ENCODE measurements around the gene UTY.

DNA sequence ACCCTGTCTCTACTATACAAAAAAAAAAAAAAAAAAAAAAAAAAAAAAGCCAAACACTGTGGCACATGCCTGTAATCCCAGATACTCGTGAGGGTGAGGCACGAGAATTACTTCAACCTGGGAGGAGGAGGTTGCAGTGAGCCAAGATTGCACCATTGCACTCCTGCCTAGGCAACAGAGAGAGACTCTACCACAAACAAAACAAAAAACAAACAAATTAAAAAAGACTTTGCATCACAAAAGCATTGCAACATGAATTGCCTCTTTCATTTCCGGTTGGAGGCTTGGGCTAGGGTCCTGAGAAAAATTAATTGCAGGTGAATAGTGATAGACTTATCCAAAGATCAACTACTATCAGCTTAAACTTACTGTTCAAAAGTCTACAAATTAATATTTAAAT, 180.4 kb downstream of the UTY start:
- TF ChIP-seq RAD21 (IDR thresholded peaks at IDR 0.05 in 1 of 2, conservative IDR thresholded peaks at IDR 0.05 in 1 of 2; ENCODE audit: low read depth in 2 of 2, low read length in 2 of 2) (no peak), POLR2A (IDR thresholded peaks at IDR 0.05; ENCODE audit: control extremely low read depth in 1 of 2, low read depth in 2 of 2, low read length in 2 of 2) (no peak), POLR2AphosphoS5 (IDR thresholded peaks at IDR 0.05; ENCODE audit: low read depth, low read length) (no peak), TCF12 (IDR thresholded peaks at IDR 0.05; ENCODE audit: low read depth, low read length) (no peak), EP300 (IDR thresholded peaks at IDR 0.05; ENCODE audit: borderline replicate concordance in 1 of 2, low read depth in 2 of 2, low read length in 2 of 2) (no peak), EZH2 (IDR thresholded peaks at IDR 0.05; ENCODE audit: low read depth, low read length, severe bottlenecking) (no peak), SRF (IDR thresholded peaks at IDR 0.05; ENCODE audit: low read depth, low read length) (no peak), HDAC6 (IDR thresholded peaks at IDR 0.05; ENCODE audit: low read depth, low read length) (no peak)
- TF ChIP-seq, protein P1, sequence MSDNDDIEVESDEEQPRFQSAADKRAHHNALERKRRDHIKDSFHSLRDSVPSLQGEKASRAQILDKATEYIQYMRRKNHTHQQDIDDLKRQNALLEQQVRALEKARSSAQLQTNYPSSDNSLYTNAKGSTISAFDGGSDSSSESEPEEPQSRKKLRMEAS (IDR thresholded peaks at IDR 0.05): no peak
- TF ChIP-seq, protein P2, sequence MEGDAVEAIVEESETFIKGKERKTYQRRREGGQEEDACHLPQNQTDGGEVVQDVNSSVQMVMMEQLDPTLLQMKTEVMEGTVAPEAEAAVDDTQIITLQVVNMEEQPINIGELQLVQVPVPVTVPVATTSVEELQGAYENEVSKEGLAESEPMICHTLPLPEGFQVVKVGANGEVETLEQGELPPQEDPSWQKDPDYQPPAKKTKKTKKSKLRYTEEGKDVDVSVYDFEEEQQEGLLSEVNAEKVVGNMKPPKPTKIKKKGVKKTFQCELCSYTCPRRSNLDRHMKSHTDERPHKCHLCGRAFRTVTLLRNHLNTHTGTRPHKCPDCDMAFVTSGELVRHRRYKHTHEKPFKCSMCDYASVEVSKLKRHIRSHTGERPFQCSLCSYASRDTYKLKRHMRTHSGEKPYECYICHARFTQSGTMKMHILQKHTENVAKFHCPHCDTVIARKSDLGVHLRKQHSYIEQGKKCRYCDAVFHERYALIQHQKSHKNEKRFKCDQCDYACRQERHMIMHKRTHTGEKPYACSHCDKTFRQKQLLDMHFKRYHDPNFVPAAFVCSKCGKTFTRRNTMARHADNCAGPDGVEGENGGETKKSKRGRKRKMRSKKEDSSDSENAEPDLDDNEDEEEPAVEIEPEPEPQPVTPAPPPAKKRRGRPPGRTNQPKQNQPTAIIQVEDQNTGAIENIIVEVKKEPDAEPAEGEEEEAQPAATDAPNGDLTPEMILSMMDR (IDR thresholded peaks at IDR 0.05; ENCODE audit: control extremely low read depth in 1 of 3, insufficient read depth in 1 of 3, low read depth in 1 of 3, low read length in 3 of 3): no peak
- TF ChIP-seq, protein P3, sequence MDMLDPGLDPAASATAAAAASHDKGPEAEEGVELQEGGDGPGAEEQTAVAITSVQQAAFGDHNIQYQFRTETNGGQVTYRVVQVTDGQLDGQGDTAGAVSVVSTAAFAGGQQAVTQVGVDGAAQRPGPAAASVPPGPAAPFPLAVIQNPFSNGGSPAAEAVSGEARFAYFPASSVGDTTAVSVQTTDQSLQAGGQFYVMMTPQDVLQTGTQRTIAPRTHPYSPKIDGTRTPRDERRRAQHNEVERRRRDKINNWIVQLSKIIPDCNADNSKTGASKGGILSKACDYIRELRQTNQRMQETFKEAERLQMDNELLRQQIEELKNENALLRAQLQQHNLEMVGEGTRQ (IDR thresholded peaks at IDR 0.05; ENCODE audit: low read length): no peak
- TF ChIP-seq, protein P4, sequence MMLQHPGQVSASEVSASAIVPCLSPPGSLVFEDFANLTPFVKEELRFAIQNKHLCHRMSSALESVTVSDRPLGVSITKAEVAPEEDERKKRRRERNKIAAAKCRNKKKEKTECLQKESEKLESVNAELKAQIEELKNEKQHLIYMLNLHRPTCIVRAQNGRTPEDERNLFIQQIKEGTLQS (IDR thresholded peaks at IDR 0.05; ENCODE audit: insufficient read depth, low read depth, low read length): no peak

Data from H1 (cell line).